HG02885 (cell line): Measurements from ENCODE around the gene TFDP1.
A peak's percentile ranks its signal among the peaks of the same experiment; 100 is the strongest.
"Not testable (repeated sequence)": the region's sequence is repeated elsewhere in the genome, so short reads cannot be mapped to it uniquely, and the experiment has no call there.

Experiments used
- ATAC-seq: cut with Tn5 transposase; IDR thresholded peaks from one replicate; pipeline ENCODE4 v1.9.1; 2021; ENCODE audit warnings: mild to moderate bottlenecking; ENCODE audit not compliant: unreplicated experiment, poor library complexity

TFDP1 gene

GRCh38 chr13:113594066-113594821 is 9.7 kb downstream of the TFDP1 start:
- ATAC-seq: not testable (repeated sequence)

DNA sequence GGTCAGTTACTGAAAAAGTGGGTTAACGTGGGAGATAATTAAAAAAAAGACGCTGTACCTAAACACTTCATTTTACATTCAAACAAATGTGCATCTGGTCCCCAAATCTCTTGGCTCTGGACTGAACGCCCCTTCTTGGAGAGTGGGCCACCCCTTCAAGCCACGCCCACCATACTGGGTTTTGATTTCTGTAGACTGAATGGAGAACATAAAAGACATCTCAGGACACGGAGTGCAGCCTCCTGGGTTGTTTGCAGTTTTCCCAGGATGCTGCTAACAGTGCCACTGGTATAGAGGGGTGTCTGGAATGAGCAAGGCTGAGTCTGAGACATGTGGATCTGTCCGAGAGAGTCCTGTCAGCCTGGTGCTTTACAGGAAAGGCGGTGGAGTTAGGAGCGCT is 10.6 kb downstream of the TFDP1 start:
- no peak for ATAC-seq

DNA sequence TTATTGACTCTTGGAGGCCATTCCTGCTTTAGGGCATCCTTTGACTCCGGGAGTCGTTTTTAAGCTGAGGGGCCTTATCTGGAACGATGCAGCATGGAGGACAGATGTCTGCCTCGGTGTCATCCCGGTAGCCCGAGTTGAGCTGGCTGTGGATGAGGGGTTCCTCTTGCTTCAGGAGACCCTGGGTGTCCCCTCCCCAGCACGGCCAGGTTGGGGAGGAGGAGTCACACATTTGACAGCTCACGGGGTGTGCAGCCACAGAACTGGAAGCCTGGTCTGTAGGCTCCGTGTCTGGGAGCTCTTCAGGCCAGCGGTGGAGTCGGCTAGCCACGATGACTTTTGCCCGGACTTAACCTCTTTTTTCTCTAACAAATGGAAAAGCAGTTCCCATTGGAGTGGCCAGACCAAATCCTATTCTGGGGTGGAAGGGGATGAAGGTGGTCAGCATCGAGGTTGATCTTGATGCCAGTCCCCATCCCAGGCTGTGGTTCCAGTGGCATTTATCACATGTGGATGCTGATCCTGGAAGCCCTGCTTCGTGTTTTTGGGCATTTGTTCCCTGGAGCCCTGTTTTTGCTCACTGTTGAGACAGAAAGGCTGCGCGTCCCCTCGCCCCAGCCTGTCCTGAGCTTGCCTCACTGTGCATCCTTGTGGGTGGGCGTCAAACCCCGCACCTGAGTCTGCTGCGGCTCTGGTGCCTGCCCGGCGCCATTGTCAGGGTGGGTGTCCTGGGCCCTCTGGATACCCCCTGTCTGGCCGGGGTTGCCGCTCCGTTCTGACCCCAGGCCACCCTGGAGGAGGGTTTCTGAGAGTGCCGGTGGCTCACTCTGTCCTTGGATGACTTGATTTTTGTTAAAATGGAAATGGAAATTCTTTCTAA is 12.0 kb downstream of the TFDP1 start:
- ATAC-seq: no peak

GRCh38 chr13:113597391-113598080 is 13.0 kb downstream of the TFDP1 start:
- ATAC-seq: no peak

GRCh38 chr13:113598081-113598410 is 13.5 kb downstream of the TFDP1 start:
- ATAC-seq: no peak

DNA sequence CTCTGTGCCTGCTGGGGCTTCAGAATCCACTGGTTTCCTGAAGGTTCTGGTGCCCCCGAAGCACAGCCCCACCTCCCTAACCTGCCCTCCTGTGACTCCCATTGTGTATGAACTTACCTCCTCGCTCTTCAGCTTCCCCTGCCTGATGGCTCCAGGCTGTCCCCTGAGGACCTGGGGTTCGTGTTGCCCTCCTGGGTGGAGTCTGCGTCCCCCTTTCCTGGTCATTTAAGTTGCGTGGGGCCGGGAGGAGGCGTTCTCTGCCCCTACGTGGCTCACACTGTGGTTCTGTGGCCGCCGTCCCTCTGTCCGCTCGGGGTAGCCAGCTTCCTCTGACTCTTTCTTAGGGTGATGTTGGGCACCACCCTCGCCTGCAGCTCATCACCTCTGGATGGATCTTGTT is 13.9 kb downstream of the TFDP1 start:
- no peak for ATAC-seq

DNA sequence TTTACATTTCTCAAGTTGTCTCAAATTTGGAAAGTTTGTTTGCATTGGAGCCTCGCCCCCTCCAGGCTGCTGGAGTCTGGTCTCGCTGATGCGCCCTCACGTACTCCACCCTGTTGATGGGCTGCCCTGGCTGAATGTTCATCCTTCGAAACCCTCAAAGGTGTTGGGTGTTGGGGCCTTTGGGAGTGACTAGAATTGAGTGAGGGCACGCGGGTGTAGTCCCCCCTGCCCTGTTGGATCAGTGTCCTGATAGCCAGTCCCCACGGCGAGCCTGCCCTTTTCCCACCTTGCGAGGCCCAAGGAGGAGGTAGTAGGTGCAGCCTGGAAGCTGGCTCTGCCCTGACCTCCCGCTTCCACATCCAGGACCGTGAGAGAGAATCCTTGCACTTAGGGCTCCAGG is 14.8 kb downstream of the TFDP1 start:
- ATAC-seq: no peak

DNA sequence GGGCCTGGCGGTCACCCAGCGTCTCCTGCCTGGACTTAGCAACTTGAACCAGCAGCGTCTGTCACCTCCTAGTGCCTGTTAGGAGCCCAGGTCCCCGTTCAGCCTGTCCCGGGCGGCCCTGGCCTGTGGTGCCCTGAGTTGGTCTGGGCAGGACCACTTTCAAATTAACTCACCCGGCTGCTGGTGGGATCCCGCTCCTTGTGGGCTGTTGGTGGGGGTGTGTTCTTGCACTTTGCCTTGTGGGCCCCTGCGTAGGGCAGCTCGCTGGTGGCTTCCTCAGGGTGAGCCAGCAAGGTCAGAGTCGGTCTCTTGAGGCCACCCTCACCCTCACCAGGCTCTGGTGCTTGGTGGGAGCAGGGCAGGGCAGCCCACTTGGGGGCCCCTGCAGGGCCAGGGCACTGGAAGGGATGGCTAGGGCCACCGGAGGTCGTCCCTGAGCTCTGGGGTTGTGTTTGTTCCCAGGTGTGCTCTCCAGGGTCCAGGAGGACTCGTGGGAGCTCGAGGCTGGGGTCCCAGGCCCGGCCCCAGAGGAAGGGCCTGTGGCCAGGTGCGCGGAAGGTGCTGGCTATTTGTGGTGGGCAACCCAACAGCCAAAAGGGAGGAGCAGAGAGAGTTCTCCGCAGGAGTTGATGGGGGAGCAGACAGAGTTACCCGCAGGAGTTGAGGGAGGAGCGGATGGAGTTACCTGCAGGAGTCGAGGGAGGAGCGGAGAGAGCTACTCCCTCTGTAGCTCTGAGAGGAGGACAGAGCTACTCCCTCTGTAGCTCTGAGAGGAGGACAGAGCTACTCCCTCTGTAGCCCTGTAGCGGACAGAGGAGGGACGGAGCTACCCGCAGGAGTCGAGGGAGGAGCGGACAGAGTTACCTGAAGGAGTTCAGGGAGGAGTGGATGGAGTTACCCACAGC is 16.9 kb downstream of the TFDP1 start:
- no peak for ATAC-seq

- ATAC-seq: no peak
These were observed 17.9 kb downstream of the TFDP1 start for GRCh38 chr13:113602291-113602988.

DNA sequence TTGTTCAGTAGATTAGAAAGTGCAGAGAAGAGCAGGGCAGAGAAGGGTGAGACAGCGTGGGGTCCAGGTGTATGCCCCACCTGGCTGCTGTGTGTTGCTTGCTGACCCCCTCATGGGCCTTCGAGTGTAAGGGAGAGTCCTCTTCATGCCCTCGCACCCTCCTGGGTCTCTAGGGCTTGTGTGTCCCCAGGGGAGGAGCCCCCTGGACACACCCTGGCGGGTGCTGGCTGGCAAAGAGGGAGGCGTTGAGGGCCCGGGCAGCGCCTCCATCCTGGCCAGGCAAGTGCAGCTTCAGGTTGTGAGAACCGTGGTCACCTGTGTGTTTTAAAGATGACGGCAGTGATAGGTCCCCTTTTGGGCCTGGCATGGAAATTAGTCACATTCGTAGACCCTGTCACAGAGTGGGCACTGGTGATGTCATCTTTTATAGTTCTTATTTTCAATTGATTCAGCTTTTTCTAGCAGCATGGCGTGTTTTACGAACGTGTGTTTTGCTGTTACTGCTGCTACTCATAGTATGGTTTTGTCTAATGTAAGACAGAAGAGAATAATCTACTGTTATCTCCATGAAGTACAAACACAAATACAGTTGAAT is 18.7 kb downstream of the TFDP1 start:
- no peak for ATAC-seq

GRCh38 chr13:113604186-113604585 is 19.6 kb downstream of the TFDP1 start:
- peak; percentile 84 for ATAC-seq

GRCh38 chr13:113605461-113605860 is 20.9 kb downstream of the TFDP1 start:
- ATAC-seq: no peak

- ATAC-seq: no peak
These were observed 21.4 kb downstream of the TFDP1 start for GRCh38 chr13:113605866-113606438.

GRCh38 chr13:113607056-113607888 is 22.7 kb downstream of the TFDP1 start:
- ATAC-seq: no peak

- no peak for ATAC-seq
These were observed 23.5 kb downstream of the TFDP1 start for GRCh38 chr13:113607889-113608635.

DNA sequence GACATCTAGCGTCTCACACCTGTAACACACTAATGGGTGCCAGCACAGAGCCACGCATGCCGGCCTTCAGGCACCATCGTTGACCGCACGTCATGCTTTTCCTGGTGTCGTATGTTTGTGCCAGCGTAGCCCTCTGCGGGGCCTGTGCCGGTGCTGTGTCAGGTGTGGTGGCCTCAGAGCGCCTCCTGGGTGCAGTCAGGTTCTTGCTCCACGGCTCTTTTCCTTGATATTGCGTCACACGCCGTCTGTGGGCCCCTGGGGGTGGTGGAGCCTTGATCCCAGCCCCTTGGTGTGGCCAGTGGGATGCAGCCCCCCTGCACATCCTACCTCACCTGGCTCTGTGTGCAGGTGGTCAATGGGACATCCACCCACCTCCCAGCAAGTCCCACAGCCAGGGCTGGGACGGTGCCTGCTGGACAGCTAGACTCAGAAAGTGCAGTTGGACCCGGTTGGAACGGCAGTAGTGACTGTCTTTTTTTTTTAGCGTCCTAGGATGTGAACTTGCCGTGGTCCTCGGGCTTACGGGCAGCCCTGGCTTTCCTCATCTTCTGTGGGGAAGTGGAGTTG is 24.5 kb downstream of the TFDP1 start:
- ATAC-seq: no peak

- ATAC-seq: no peak
These were observed 25.1 kb downstream of the TFDP1 start for GRCh38 chr13:113609616-113610015.
